Measurements from ENCODE around the gene CENPO. TPM values are rescaled to one million over a fixed set of nuclear protein-coding genes. Genes with fewer than 3 reads are reported as not detected.
"Not testable (repeated sequence)": the region's sequence is repeated elsewhere in the genome, so short reads cannot be mapped to it uniquely, and the experiment has no call there.

Gene CENPO
- total RNA-seq, 1 experiment from 2014 or later: 36.6 TPM

GRCh38 chr2:24771061-24771460, 22.2 kb upstream of the CENPO start:
- H3K4me3 ChIP-seq (ENCODE audit: insufficient read depth, low read depth, low read length): no peak overlapping the region
- DNase-seq: no peak

GRCh38 chr2:24771764-24772586, 21.2 kb upstream of the CENPO start:
- no peak for DNase-seq
- H3K27me3 ChIP-seq (ENCODE audit: control insufficient read depth, insufficient read depth, low read length): no peaks in the 10 kb centered on the region
- H3K4me3 ChIP-seq (ENCODE audit: insufficient read depth, low read depth, low read length): no peak overlapping the region
- no peaks in the 10 kb centered on the region for H3K36me3 ChIP-seq (replicated peaks; ENCODE audit: control insufficient read depth, insufficient read depth, low read length)

More at GRCh38 chr2:24771061-24771460, 22.2 kb upstream of the CENPO start:
- H3K27me3 ChIP-seq (ENCODE audit: control insufficient read depth, insufficient read depth, low read length): no peaks in the 10 kb centered on the region
- H3K36me3 ChIP-seq (replicated peaks; ENCODE audit: control insufficient read depth, insufficient read depth, low read length): no peaks in the 10 kb centered on the region

GRCh38 chr2:24774373-24774772, 18.9 kb upstream of the CENPO start:
- Histone ChIP-seq H3K27me3 (ENCODE audit: control insufficient read depth, insufficient read depth, low read length) (no peaks in the 10 kb centered on the region), H3K36me3 (replicated peaks; ENCODE audit: control insufficient read depth, insufficient read depth, low read length) (no peaks in the 10 kb centered on the region), H3K4me3 (ENCODE audit: insufficient read depth, low read depth, low read length) (no peak overlapping the region)
- DNase-seq: no peak

GRCh38 chr2:24779116-24779515, 14.1 kb upstream of the CENPO start:
- Histone ChIP-seq H3K36me3 (replicated peaks; ENCODE audit: control insufficient read depth, insufficient read depth, low read length) (no peaks in the 10 kb centered on the region), H3K27me3 (ENCODE audit: control insufficient read depth, insufficient read depth, low read length) (no peaks in the 10 kb centered on the region), H3K4me3 (ENCODE audit: insufficient read depth, low read depth, low read length) (no peak overlapping the region)
- no peak for DNase-seq

- H3K27me3 ChIP-seq (ENCODE audit: control insufficient read depth, insufficient read depth, low read length): no peaks in the 10 kb centered on the region
- no peaks in the 10 kb centered on the region for H3K36me3 ChIP-seq (replicated peaks; ENCODE audit: control insufficient read depth, insufficient read depth, low read length)
- H3K4me3 ChIP-seq (ENCODE audit: insufficient read depth, low read depth, low read length): no peak overlapping the region
- DNase-seq: no peak
Observed at GRCh38 chr2:24783641-24784040, 9.6 kb upstream of the CENPO start.

- Histone ChIP-seq H3K36me3 (replicated peaks; ENCODE audit: control insufficient read depth, insufficient read depth, low read length) (peaks cover 2% of the 10 kb centered on the region), H3K4me3 (ENCODE audit: insufficient read depth, low read depth, low read length) (no peak overlapping the region), H3K27me3 (ENCODE audit: control insufficient read depth, insufficient read depth, low read length) (no peaks in the 10 kb centered on the region)
- DNase-seq: no peak
Observed at GRCh38 chr2:24785671-24786321, 7.4 kb upstream of the CENPO start.

- no peak for DNase-seq
- Histone ChIP-seq H3K36me3 (replicated peaks; ENCODE audit: control insufficient read depth, insufficient read depth, low read length) (peaks cover 2% of the 10 kb centered on the region), H3K27me3 (ENCODE audit: control insufficient read depth, insufficient read depth, low read length) (no peaks in the 10 kb centered on the region), H3K4me3 (ENCODE audit: insufficient read depth, low read depth, low read length) (no peak overlapping the region)
Observed at GRCh38 chr2:24787532-24787931, 5.7 kb upstream of the CENPO start.

GRCh38 chr2:24788816-24789215, 4.4 kb upstream of the CENPO start:
- no peaks in the 10 kb centered on the region for H3K27me3 ChIP-seq (ENCODE audit: control insufficient read depth, insufficient read depth, low read length)
- DNase-seq: no peak
- H3K36me3 ChIP-seq (replicated peaks; ENCODE audit: control insufficient read depth, insufficient read depth, low read length): peaks cover 2% of the 10 kb centered on the region
- H3K4me3 ChIP-seq (ENCODE audit: insufficient read depth, low read depth, low read length): no peak overlapping the region

- no peak overlapping the region for H3K4me3 ChIP-seq (ENCODE audit: insufficient read depth, low read depth, low read length)
- no peak for DNase-seq
- H3K36me3 ChIP-seq (replicated peaks; ENCODE audit: control insufficient read depth, insufficient read depth, low read length): peaks cover 5% of the 10 kb centered on the region
- H3K27me3 ChIP-seq (ENCODE audit: control insufficient read depth, insufficient read depth, low read length): no peaks in the 10 kb centered on the region
Observed at GRCh38 chr2:24791452-24791851, 1.8 kb upstream of the CENPO start.

GRCh38 chr2:24792542-24792873, 717 bp upstream of the CENPO start:
- Histone ChIP-seq H3K27me3 (ENCODE audit: control insufficient read depth, insufficient read depth, low read length) (no peaks in the 10 kb centered on the region), H3K36me3 (replicated peaks; ENCODE audit: control insufficient read depth, insufficient read depth, low read length) (peaks cover 7% of the 10 kb centered on the region), H3K4me3 (ENCODE audit: insufficient read depth, low read depth, low read length) (peak overlapping the region; percentile 81)
- DNase-seq: no peak

- peaks cover 7% of the 10 kb centered on the region for H3K36me3 ChIP-seq (replicated peaks; ENCODE audit: control insufficient read depth, insufficient read depth, low read length)
- no peaks in the 10 kb centered on the region for H3K27me3 ChIP-seq (ENCODE audit: control insufficient read depth, insufficient read depth, low read length)
- peak overlapping the region; percentile 81 for H3K4me3 ChIP-seq (ENCODE audit: insufficient read depth, low read depth, low read length)
- no peak for DNase-seq
Observed at GRCh38 chr2:24793761-24794435, 673 bp downstream of the CENPO start.

- peaks cover 10% of the 10 kb centered on the region for H3K36me3 ChIP-seq (replicated peaks; ENCODE audit: control insufficient read depth, insufficient read depth, low read length)
- no peaks in the 10 kb centered on the region for H3K27me3 ChIP-seq (ENCODE audit: control insufficient read depth, insufficient read depth, low read length)
- DNase-seq: no peak
- no peak overlapping the region for H3K4me3 ChIP-seq (ENCODE audit: insufficient read depth, low read depth, low read length)
Observed at GRCh38 chr2:24797644-24798043, 4.4 kb downstream of the CENPO start.

- not testable (repeated sequence) for H3K36me3 ChIP-seq (replicated peaks; ENCODE audit: control insufficient read depth, insufficient read depth, low read length); H3K27me3 ChIP-seq (ENCODE audit: control insufficient read depth, insufficient read depth, low read length); H3K4me3 ChIP-seq (ENCODE audit: insufficient read depth, low read depth, low read length); DNase-seq
Observed at GRCh38 chr2:24800487-24800886, 7.3 kb downstream of the CENPO start.

- not testable (repeated sequence) for DNase-seq; H3K27me3 ChIP-seq (ENCODE audit: control insufficient read depth, insufficient read depth, low read length); H3K4me3 ChIP-seq (ENCODE audit: insufficient read depth, low read depth, low read length)
- H3K36me3 ChIP-seq (replicated peaks; ENCODE audit: control insufficient read depth, insufficient read depth, low read length): peaks cover 11% of the 10 kb centered on the region
Observed at GRCh38 chr2:24805811-24806660, 12.8 kb downstream of the CENPO start.

All from H7 (cell line).